Heart right ventricle (tissue), 16 donors: ENCODE measurements around the gene TERC. TPM values are rescaled to one million over a fixed set of nuclear protein-coding genes. Genes with fewer than 3 reads are reported as not detected.

ENCODE experiments used
- ATAC-seq, 8 donors: fragments of 200-7000 bp; cut with Tn5 transposase; one replicate each; pipeline ENCODE4 v1.9.1; 2020; ENCODE audit warnings: mild to moderate bottlenecking in 8 of 8, moderate library complexity in 8 of 8, moderate number of reproducible peaks in 1 of 8
- DNase-seq, 2 donors: peaks; one replicate each; pipeline ENCODE4 v3.0.0-alpha.2; 2020
- H3K27ac ChIP-seq, 10 donors: fragments of 200-600 bp; sonication (generic) in 2 of 10; one replicate each; pipeline versions ENCODE4 v1.5.0 to v1.8.0; 2020 to 2022; ENCODE audit warnings: mild to moderate bottlenecking in 3 of 10
- H3K27me3 ChIP-seq, 7 donors: fragments of 200-600 bp; one replicate each; pipeline ENCODE4 v1.8.0; 2021 to 2022; ENCODE audit warnings: mild to moderate bottlenecking in 2 of 7
- H3K36me3 ChIP-seq, 9 donors: fragments of 200-600 bp; sonication (generic) in 1 of 9; one replicate each; pipeline versions ENCODE4 v1.5.0 to v1.8.0; 2020 to 2022; ENCODE audit warnings: mild to moderate bottlenecking in 2 of 9
- H3K4me1 ChIP-seq, 9 donors: fragments of 200-600 bp; sonication (generic) in 1 of 9; one replicate each; pipeline versions ENCODE4 v1.5.0 to v1.8.0; 2020 to 2022; ENCODE audit warnings: mild to moderate bottlenecking in 4 of 9
- H3K4me3 ChIP-seq, 10 donors: fragments of 200-600 bp; sonication (generic) in 2 of 10; one replicate each; pipeline versions ENCODE4 v1.5.0 to v1.8.0; 2020 to 2022; ENCODE audit warnings: mild to moderate bottlenecking in 7 of 10, moderate library complexity in 2 of 10
- H3K9me3 ChIP-seq, 11 donors: fragments of 200-600 bp in 10 of 11; sonication (generic) in 2 of 11; one replicate each; pipeline versions ENCODE4 v1.5.0 to v1.8.0; 2013 to 2022; ENCODE audit warnings: mild to moderate bottlenecking in 2 of 11, control low read depth in 1 of 11, moderate library complexity in 1 of 11
- CTCF ChIP-seq, 9 donors: fragments of 200-600 bp; sonication (generic) in 2 of 9; IDR thresholded peaks; one replicate each; pipeline versions ENCODE4 v1.5.0 to v1.8.0; 2021 to 2022; ENCODE audit warnings: antibody characterized with exemption in 9 of 9, mild to moderate bottlenecking in 5 of 9, moderate library complexity in 1 of 9
- WGBS, 2 donors: extraction: QIAGEN DNeasy Blood & Tissue Kit; methylation state at CpG; one replicate each; pipeline ENCODE4 v1.1.7; 2013; ENCODE audit warnings: inconsistent platforms in 1 of 2; 5-methylcytosine and 5-hydroxymethylcytosine counted together
- intact Hi-C, 10 donors: fragments of 100-400 bp; cut with DNase I; formaldehyde crosslinking; loops; one replicate each; pipeline versions ENCODE4 v1.11.1 to v1.14.2; 2022
- polyA plus RNA-seq, 2 donors: library from polyadenylated mRNA; stranded (reverse); fragments of 200-250 nt; gene quantifications; one replicate each; pipeline ENCODE4 v1.2.3, GENCODE V29; 2013
- total RNA-seq, 10 donors: library from RNA; stranded (reverse); fragmentation: NEBNext Ultra II Directional in 3 of 10; extraction: Animal tissue kit (Norgen Biotek cat#: 25700) in 3 of 10; gene quantifications; one replicate each; pipeline versions ENCODE4 v1.2.1 to v1.2.4, GENCODE V29; 2021 to 2023
- donor health status: Arrhythmogenic right ventricular cardiomyopathy.
- donor health status: ischemic (EF 13 %, LVEDD 7.1; RV severe dilation, severe dysfunction).
- donor health status: healthy with polysubstance abuse.
- donor health status: DM: no; HTN: yes; CAD: no.
- donor health status: DM: no; HTN: no; CAD: no.
- donor health status: ischemic (EF 25% LVEDD 6.9; RV normal size, moderate dysfunction).
- donor health status: ischemic (EF 25% LVEDD 5.7; RV mildly dilated, moderate dysfunction).
- donor health status: healthy.
- donor health status: DM: yes; HTN: yes; CAD: no.
- donor health status: Ischemic cardiomyopathy.
- donor health status: ischemic (EF 35%, LVEDD 5.7; RV mildly dilated, moderate dysfunction).
- donor health status: nonischemic (EF 11% LVEDD 7.7; RV severe dilation, severe dysfunction).
- donor health status: DM: yes; HTN: yes; CAD: no.
- donor health status: PGD.
- donor health status: ischemic (EF 29% LVEDD 5.4; RV normal size, mild dysfunction).
- donor health status: nonischemic (EF 23%, LVEDD 6.1; RV moderate dilation, normal function).

Gene TERC
- total and polyA plus RNA-seq, 12 donors = 0.20 to 5.1 (median 2.6) TPM; not detected in 4

- intact Hi-C loops = no loop called here
- peak in 1 of 9 donors; percentile 14 for TF ChIP-seq CTCF (IDR thresholded peaks at IDR 0.05)
Observed at GRCh38 chr3:169812332-169813235, 47.7 kb upstream of the TERC start, which contains the start of the genes LRRC34 and LRRIQ4. Gene LRRC34 (minus strand): TSS chr3:169812904. CDS start chr3:169812548, 356 bp downstream. Gene LRRIQ4 (plus strand): TSS chr3:169812870. CDS start chr3:169821922, 9,052 bp downstream.

GRCh38 chr3:169811631-169812331, 46.9 kb upstream of the TERC start:
- peak overlapping the region; percentile 33 to 77 (median 63) for H3K4me3 ChIP-seq
- ATAC-seq = peak; percentile 32 to 78 (median 54)

More at GRCh38 chr3:169812332-169813235, 47.7 kb upstream of the TERC start, which contains the start of the genes LRRC34 and LRRIQ4:
- no peaks in the 10 kb centered on the region for H3K27me3 ChIP-seq
- H3K36me3 ChIP-seq = no peaks in the 10 kb centered on the region
- H3K9me3 ChIP-seq = peaks cover 0 to 17% (median 4%) of the 10 kb centered on the region in 11 donors
- 7 to 8% methylated on average over 53 to 56 of the region's 56 CpGs for WGBS, 2 donors
- H3K4me1 ChIP-seq = peaks cover 0 to 29% (median 12%) of the 10 kb centered on the region in 9 donors
- ATAC-seq = peak; percentile 87 to 95 (median 92)
- peak; percentile 64 to 76 for DNase-seq
- peak within 1 kb of the TSS; percentile 7 to 86 (median 74) for H3K27ac ChIP-seq
- H3K4me3 ChIP-seq = peak within 1 kb of the TSS; percentile 33 to 77 (median 63)

GRCh38 chr3:169809230-169809795, 44.5 kb upstream of the TERC start:
- WGBS, 2 donors = 34 to 43% methylated on average over 2 of the region's 2 CpGs
- DNase-seq (no peak), ATAC-seq (no peak)
- intact Hi-C loops = no loop called here
- H3K27ac ChIP-seq = no peak overlapping the region
- H3K36me3 ChIP-seq = peaks cover 0 to 11% (median 0%) of the 10 kb centered on the region in 9 donors
- H3K27me3 ChIP-seq = no peaks in the 10 kb centered on the region
- H3K9me3 ChIP-seq = no peaks in the 10 kb centered on the region
- H3K4me1 ChIP-seq = peaks cover 0 to 29% (median 12%) of the 10 kb centered on the region in 9 donors
- no peak for TF ChIP-seq CTCF (IDR thresholded peaks at IDR 0.05)
- H3K4me3 ChIP-seq = no peak overlapping the region

More at GRCh38 chr3:169811631-169812331, 46.9 kb upstream of the TERC start:
- Histone ChIP-seq H3K27ac (peak overlapping the region; percentile 7 to 86 (median 74)), H3K36me3 (peaks cover 0 to 6% (median 0%) of the 10 kb centered on the region in 9 donors), H3K4me1 (peaks cover 0 to 29% (median 12%) of the 10 kb centered on the region in 9 donors), H3K9me3 (peaks cover 0 to 17% (median 4%) of the 10 kb centered on the region in 11 donors), H3K27me3 (no peaks in the 10 kb centered on the region)
- 3 to 4% methylated on average over 29 of the region's 29 CpGs for WGBS, 2 donors
- DNase-seq = no peak
- intact Hi-C loops = no loop called here
- TF ChIP-seq CTCF (IDR thresholded peaks at IDR 0.05) = no peak

GRCh38 chr3:169804681-169805080, 39.8 kb upstream of the TERC start:
- Histone ChIP-seq H3K27me3 (no peaks in the 10 kb centered on the region), H3K4me3 (no peak overlapping the region), H3K27ac (no peak overlapping the region), H3K9me3 (no peaks in the 10 kb centered on the region), H3K36me3 (peaks cover 0 to 34% (median 0%) of the 10 kb centered on the region in 9 donors), H3K4me1 (no peaks in the 10 kb centered on the region)
- 90 to 94% methylated on average over 3 of the region's 3 CpGs for WGBS, 2 donors
- intact Hi-C loops = no loop called here
- no peak for TF ChIP-seq CTCF (IDR thresholded peaks at IDR 0.05)
- no peak for DNase-seq
- no peak for ATAC-seq
